SK-N-SH treated with all-trans-retinoic acid at 6 μM for 48 hours (cell line): ENCODE results near the gene MLXIP.

ENCODE experiments used
- ARNTL ChIP-seq: fragments of 450-650 bp; formaldehyde crosslinking; IDR thresholded peaks from 2 replicates; pipeline ENCODE4 v1.5.0; 2020; ENCODE audit warnings: low read depth, mild to moderate bottlenecking, moderate library complexity, borderline replicate concordance
- CREB5 ChIP-seq: fragments of 250-450 bp; sonication (Bioruptor Pico); IDR thresholded peaks from 2 replicates; pipeline ENCODE4 v1.5.1; 2020; ENCODE audit warnings: low read depth, mild to moderate bottlenecking, moderate library complexity
- OSR1 ChIP-seq: fragments of 250-450 bp; sonication (Bioruptor Pico); IDR thresholded peaks from 2 replicates; pipeline ENCODE4 v1.8.0; 2022; ENCODE audit warnings: moderate library complexity, mild to moderate bottlenecking, inconsistent platforms
- POU6F1 ChIP-seq: fragments of 250-450 bp; sonication (Bioruptor Pico); IDR thresholded peaks from 2 replicates; pipeline ENCODE4 v1.8.0; 2021; ENCODE audit warnings: low read depth, mild to moderate bottlenecking, moderate library complexity, borderline replicate concordance
- RARB ChIP-seq: fragments of 250-450 bp; sonication (Bioruptor Pico); IDR thresholded peaks from 2 replicates; pipeline ENCODE4 v1.8.0; 2021; ENCODE audit warnings: mild to moderate bottlenecking, moderate library complexity
- SNAI2 ChIP-seq: fragments of 250-450 bp; sonication (Bioruptor Pico); IDR thresholded peaks from 2 replicates; pipeline ENCODE4 v1.5.0; 2020; ENCODE audit warnings: mild to moderate bottlenecking, moderate library complexity
- TCF4 ChIP-seq: fragments of 250-450 bp; sonication (Bioruptor Pico); IDR thresholded peaks from 2 replicates; pipeline ENCODE4 v1.8.0; 2021; ENCODE audit warnings: mild to moderate bottlenecking, moderate library complexity, borderline replicate concordance
- TF ChIP-seq, protein P1 (sequence below): fragments of 250-450 bp; sonication (Bioruptor Pico); IDR thresholded peaks from 2 replicates; pipeline ENCODE4 v1.8.0; 2020; ENCODE audit warnings: mild to moderate bottlenecking, moderate library complexity, borderline replicate concordance

- TF ChIP-seq ARNTL: no peak
- no peak for TF ChIP-seq POU6F1 (CRISPR knock-in tag)
- no peak for TF ChIP-seq TCF4
- no peak for TF ChIP-seq OSR1
- no peak for TF ChIP-seq RARB (CRISPR knock-in tag)
- TF ChIP-seq SNAI2 (CRISPR knock-in tag): no peak
- no peak for TF ChIP-seq CREB5 (CRISPR knock-in tag)
- TF ChIP-seq, protein P1, sequence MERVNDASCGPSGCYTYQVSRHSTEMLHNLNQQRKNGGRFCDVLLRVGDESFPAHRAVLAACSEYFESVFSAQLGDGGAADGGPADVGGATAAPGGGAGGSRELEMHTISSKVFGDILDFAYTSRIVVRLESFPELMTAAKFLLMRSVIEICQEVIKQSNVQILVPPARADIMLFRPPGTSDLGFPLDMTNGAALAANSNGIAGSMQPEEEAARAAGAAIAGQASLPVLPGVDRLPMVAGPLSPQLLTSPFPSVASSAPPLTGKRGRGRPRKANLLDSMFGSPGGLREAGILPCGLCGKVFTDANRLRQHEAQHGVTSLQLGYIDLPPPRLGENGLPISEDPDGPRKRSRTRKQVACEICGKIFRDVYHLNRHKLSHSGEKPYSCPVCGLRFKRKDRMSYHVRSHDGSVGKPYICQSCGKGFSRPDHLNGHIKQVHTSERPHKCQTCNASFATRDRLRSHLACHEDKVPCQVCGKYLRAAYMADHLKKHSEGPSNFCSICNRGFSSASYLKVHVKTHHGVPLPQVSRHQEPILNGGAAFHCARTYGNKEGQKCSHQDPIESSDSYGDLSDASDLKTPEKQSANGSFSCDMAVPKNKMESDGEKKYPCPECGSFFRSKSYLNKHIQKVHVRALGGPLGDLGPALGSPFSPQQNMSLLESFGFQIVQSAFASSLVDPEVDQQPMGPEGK: no peak
Observed at GRCh38 chr12:122171399-122171798, 92.8 kb downstream of the MLXIP start.
